A673 (cell line): ENCODE data around the gene EIF2B5. TPM values are rescaled to one million over a fixed set of nuclear protein-coding genes. Genes with fewer than 3 reads are reported as not detected.

ENCODE experiments used
- BruUV-seq: library from RNA; stranded (reverse); fragments of 400-500 nt; replicated peaks from 2 replicates; lab custom pipeline; 2021; lab: Mats Ljungman, UMichigan
- CTCF ChIA-PET: fragments of 300-600 bp; sonication (Branson Sonifier 250); formaldehyde crosslinking; loops from one replicate; lab custom pipeline; 2022; ENCODE audit warnings: antibody characterized with exemption; lab: Charles Lee
- POLR2A ChIA-PET: fragments of 300-600 bp; sonication (Branson Sonifier 250); formaldehyde crosslinking; loops from one replicate; lab custom pipeline; 2022; ENCODE audit warnings: antibody characterized with exemption; ENCODE audit not compliant: low non-redundant PET; lab: Charles Lee
- DNase-seq: peaks from one replicate; pipeline ENCODE4 v3.0.0-alpha.2; 2015; ENCODE audit warnings: low spot score
- H3K27ac ChIP-seq: fragments of 200-600 bp; sonication (generic); 2 replicates; pipeline ENCODE4 v1.5.1; 2016; ENCODE audit warnings: mixed run types, low read depth, mild to moderate bottlenecking, mixed read lengths, antibody characterized with exemption, low read length; ENCODE audit not compliant: poor library complexity, severe bottlenecking
- H3K27me3 ChIP-seq: fragments of 200-600 bp; sonication (generic); replicated peaks from 2 replicates; pipeline ENCODE4 v1.6.1; 2017; ENCODE audit warnings: mixed run types, low read depth, mild to moderate bottlenecking, mixed read lengths, antibody characterized with exemption, low read length; ENCODE audit not compliant: insufficient read depth, poor library complexity
- H3K36me3 ChIP-seq: fragments of 200-600 bp; sonication (generic); 2 replicates; pipeline ENCODE4 v1.6.1; 2016; ENCODE audit warnings: mixed run types, mild to moderate bottlenecking, mixed read lengths, antibody characterized with exemption, low read length; ENCODE audit not compliant: insufficient read depth, poor library complexity, severe bottlenecking
- H3K4me1 ChIP-seq: fragments of 200-600 bp; sonication (generic); 2 replicates; pipeline ENCODE4 v1.6.1; 2017; ENCODE audit warnings: mixed run types, mild to moderate bottlenecking, mixed read lengths, antibody characterized with exemption, low read length; ENCODE audit not compliant: insufficient read depth, poor library complexity, severe bottlenecking
- H3K4me3 ChIP-seq: fragments of 200-600 bp; sonication (generic); 2 replicates; pipeline ENCODE4 v1.5.1; 2016; ENCODE audit warnings: low read depth, mixed run types, mild to moderate bottlenecking, mixed read lengths, low read length; ENCODE audit not compliant: poor library complexity, severe bottlenecking
- H3K9me3 ChIP-seq: fragments of 200-600 bp; sonication (generic); 2 replicates; pipeline ENCODE4 v1.6.1; 2016; ENCODE audit warnings: mixed run types, low read depth, mild to moderate bottlenecking, mixed read lengths, antibody characterized with exemption, low read length; ENCODE audit not compliant: poor library complexity, severe bottlenecking
- CTCF ChIP-seq: fragments of 300-800, 200-600 bp; sonication (generic); conservative IDR thresholded peaks from 2 replicates; pipeline ENCODE4 v1.5.1; 2017; ENCODE audit warnings: low read depth, mild to moderate bottlenecking, antibody characterized with exemption, low read length, moderate library complexity, mixed read lengths
- EZH2 ChIP-seq: fragments of 200-600 bp; sonication (generic); IDR thresholded peaks from 2 replicates; pipeline ENCODE4 v1.6.1; 2017; ENCODE audit warnings: borderline replicate concordance, low read depth, mild to moderate bottlenecking, mixed read lengths, antibody characterized with exemption, low read length; ENCODE audit not compliant: poor library complexity, severe bottlenecking
- intact Hi-C: fragments of 100-400 bp; cut with micrococcal nuclease; formaldehyde crosslinking; loops from one replicate; pipeline ENCODE4 v1.10.0; 2022; ENCODE audit not compliant: unreplicated experiment
- total RNA-seq: library from RNA; stranded (reverse); gene quantifications from 2 replicates; pipeline ENCODE4 v1.2.3, GENCODE V29; 2021

The EIF2B5 gene
- total RNA-seq, 1 experiment from 2014 or later, result 64.2 TPM

- ChIA-PET POLR2A (no interaction called here), CTCF (no interaction called here)
- no peak for TF ChIP-seq EZH2
- no peak for TF ChIP-seq CTCF
- H3K27ac ChIP-seq, result no peak overlapping the region
- intact Hi-C loops, result no loop called here
- peaks cover 76% of the 10 kb centered on the region for H3K36me3 ChIP-seq
- no TSS peak for BruUV-seq
- H3K4me1 ChIP-seq, result peaks cover 17% of the 10 kb centered on the region
- no peak for DNase-seq
- no peaks in the 10 kb centered on the region for H3K27me3 ChIP-seq
- no peaks in the 10 kb centered on the region for H3K9me3 ChIP-seq
- H3K4me3 ChIP-seq, result no peak overlapping the region
These were observed 46.4 kb downstream of the EIF2B5 start for GRCh38 chr3:184181596-184181995.

- TSS peak; percentile 29 for BruUV-seq
- H3K36me3 ChIP-seq, result peaks cover 71% of the 10 kb centered on the region
- intact Hi-C loops, result loop anchor here (2.0 kb wide), 1 partner anchor 49 kb away; the partner anchor contains the start of gene EIF2B5
- no peaks in the 10 kb centered on the region for H3K9me3 ChIP-seq
- no peaks in the 10 kb centered on the region for H3K27me3 ChIP-seq
- no peak overlapping the region for H3K4me3 ChIP-seq
- POLR2A ChIA-PET, result no interaction called here
- TF ChIP-seq CTCF (no peak), EZH2 (no peak)
- CTCF ChIA-PET, result no interaction called here
- no peak for DNase-seq
- H3K27ac ChIP-seq, result no peak overlapping the region
- peaks cover 9% of the 10 kb centered on the region for H3K4me1 ChIP-seq
These were observed 48.5 kb downstream of the EIF2B5 start for GRCh38 chr3:184183679-184184078.

GRCh38 chr3:184184546-184185230, 49.5 kb downstream of the EIF2B5 start:
- intact Hi-C loops, result loop anchor here (2.0 kb wide), 1 partner anchor 50 kb away; the partner anchor contains the start of gene EIF2B5
- TF ChIP-seq EZH2, result no peak
- TF ChIP-seq CTCF, result no peak
- no TSS peak for BruUV-seq
- no peaks in the 10 kb centered on the region for H3K9me3 ChIP-seq
- H3K27ac ChIP-seq, result peak overlapping the region; percentile 92
- CTCF ChIA-PET, result no interaction called here
- no peaks in the 10 kb centered on the region for H3K27me3 ChIP-seq
- H3K4me1 ChIP-seq, result peaks cover 9% of the 10 kb centered on the region
- DNase-seq, result no peak
- H3K36me3 ChIP-seq, result peaks cover 71% of the 10 kb centered on the region
- POLR2A ChIA-PET, result interaction anchor here (1.6 kb wide), 1 partner anchor 8 kb away, joined by 3 read pairs; no protein-coding TSS in a partner anchor
- H3K4me3 ChIP-seq, result peak overlapping the region; percentile 99
